HepG2 (cell line): ENCODE data around the gene C6orf136. TPM values are rescaled to one million over a fixed set of nuclear protein-coding genes. Genes with fewer than 3 reads are reported as not detected.

ENCODE experiments used
- BCLAF1 ChIP-seq: fragments of 450-650 bp; IDR thresholded peaks from 2 replicates; pipeline ENCODE4 v1.6.1; 2017; ENCODE audit warnings: mild to moderate bottlenecking
- CCAR2 ChIP-seq: fragments of 200-400 bp; formaldehyde crosslinking; optimal IDR thresholded peaks from 2 replicates; pipeline ENCODE3; 2018; ENCODE audit warnings: low read depth, mild to moderate bottlenecking, low read length, moderate library complexity
- EED ChIP-seq: sonication (generic); formaldehyde crosslinking; IDR thresholded peaks from 2 replicates; pipeline ENCODE4 v1.5.0; 2020; ENCODE audit warnings: mild to moderate bottlenecking, missing genetic modification reagents
- GTF2F1 ChIP-seq: fragments of 150-350 bp; IDR thresholded peaks from 2 replicates; pipeline ENCODE4 v1.6.1; 2014; ENCODE audit warnings: low read length
- HES4 ChIP-seq: sonication (generic); formaldehyde crosslinking; IDR thresholded peaks from 2 replicates; pipeline ENCODE4 v1.9.0; 2021; ENCODE audit warnings: mild to moderate bottlenecking, missing genetic modification reagents, borderline replicate concordance
- HMGA1 ChIP-seq: sonication (generic); formaldehyde crosslinking; conservative IDR thresholded peaks from 2 replicates; pipeline ENCODE4 v1.4.0; 2020; ENCODE audit warnings: missing genetic modification reagents
- HNRNPH1 ChIP-seq: fragments of 200-400 bp; formaldehyde crosslinking; optimal IDR thresholded peaks from 2 replicates; pipeline ENCODE3; 2017; ENCODE audit warnings: mild to moderate bottlenecking, low read depth, low read length
- KAT8 ChIP-seq: IDR thresholded peaks from 2 replicates; pipeline ENCODE4 v1.6.1; 2016; ENCODE audit warnings: missing genetic modification reagents, missing compliant biosample characterization
- PITX1 ChIP-seq: sonication (generic); formaldehyde crosslinking; IDR thresholded peaks from 2 replicates; pipeline ENCODE4 v1.5.1; 2020; ENCODE audit warnings: mild to moderate bottlenecking, missing genetic modification reagents
- RFX1 ChIP-seq: fragments of 450-650 bp; IDR thresholded peaks from 2 replicates; pipeline ENCODE4 v1.6.1; 2017
- SETDB1 ChIP-seq: sonication (generic); formaldehyde crosslinking; IDR thresholded peaks from 2 replicates; pipeline ENCODE4 v1.5.1; 2020; ENCODE audit warnings: missing genetic modification reagents, mild to moderate bottlenecking, borderline replicate concordance
- SMYD3 ChIP-seq: sonication (generic); formaldehyde crosslinking; IDR thresholded peaks from 2 replicates; pipeline ENCODE4 v1.8.1; 2023; ENCODE audit warnings: mild to moderate bottlenecking, missing genetic modification reagents
- TAF15 ChIP-seq: fragments of 200-400 bp; formaldehyde crosslinking; IDR thresholded peaks from one replicate; pipeline ENCODE4 v1.6.1; 2018; ENCODE audit warnings: mild to moderate bottlenecking, low read depth, low read length; ENCODE audit not compliant: poor library complexity, severe bottlenecking
- TIGD3 ChIP-seq: sonication (generic); formaldehyde crosslinking; IDR thresholded peaks from 2 replicates; pipeline ENCODE4 v1.5.1; 2020; ENCODE audit warnings: mild to moderate bottlenecking, missing genetic modification reagents, borderline replicate concordance
- ZNF24 ChIP-seq: fragments of 450-650 bp; IDR thresholded peaks from 2 replicates; pipeline ENCODE4 v1.6.1; 2017; ENCODE audit warnings: antibody characterized with exemption, mild to moderate bottlenecking
- ZNF333 ChIP-seq: sonication (generic); formaldehyde crosslinking; IDR thresholded peaks from 2 replicates; pipeline ENCODE4 v1.4.0; 2020; ENCODE audit warnings: mild to moderate bottlenecking, missing genetic modification reagents, borderline replicate concordance
- ZNF720 ChIP-seq: sonication (generic); formaldehyde crosslinking; IDR thresholded peaks from 2 replicates; pipeline ENCODE4 v1.4.0; 2020; ENCODE audit warnings: missing genetic modification reagents
- ZNF772 ChIP-seq: sonication (generic); formaldehyde crosslinking; IDR thresholded peaks from 2 replicates; pipeline ENCODE4 v1.5.0; 2020; ENCODE audit warnings: mild to moderate bottlenecking, missing genetic modification reagents
- ZNF777 ChIP-seq: sonication (generic); formaldehyde crosslinking; IDR thresholded peaks from 2 replicates; pipeline ENCODE4 v1.4.0; 2020; ENCODE audit warnings: missing genetic modification reagents
- polyA plus RNA-seq, 8 experiments: library from polyadenylated mRNA; depleted of rRNA in 3 of 8; stranded (reverse) in 7 of 8; unstranded in 1 of 8; fragments of >200 nt; fragmentation: Illumina TruSeq in 4 of 8; extraction: Trizol in 4 of 8; gene quantifications; 2 replicates each; pipeline versions ENCODE4 v1.2.1 to v1.2.3, GENCODE V29; 2011 to 2016; ENCODE audit warnings: low read depth in 4 of 8, missing spikeins in 1 of 8, mixed read lengths in 1 of 8; ENCODE audit not compliant: insufficient read depth in 1 of 8
- total RNA-seq, 5 experiments: library from RNA; depleted of rRNA; stranded (reverse); fragments of >200 nt; fragmentation: Illumina TruSeq; extraction: Trizol; gene quantifications; 2 replicates each; pipeline ENCODE4 v1.2.3, GENCODE V29; 2016; ENCODE audit warnings: low read depth in 1 of 5
- TF ChIP-seq, protein P1 (sequence below): sonication (generic); formaldehyde crosslinking; conservative IDR thresholded peaks from 2 replicates; pipeline ENCODE4 v1.5.0; 2020; ENCODE audit warnings: missing genetic modification reagents
- TF ChIP-seq, protein P2 (sequence below): sonication (generic); formaldehyde crosslinking; IDR thresholded peaks from 2 replicates; pipeline ENCODE4 v1.5.0; 2020; ENCODE audit warnings: missing genetic modification reagents, mild to moderate bottlenecking, borderline replicate concordance
- TF ChIP-seq, protein P3 (sequence below): sonication (generic); formaldehyde crosslinking; IDR thresholded peaks from 2 replicates; pipeline ENCODE4 v1.8.1; 2023; ENCODE audit warnings: mild to moderate bottlenecking, missing genetic modification reagents

Gene C6orf136
- total and polyA plus RNA-seq, 2 of the 13 experiments (the other 11 are each of a cell fraction or from before 2014, with no cell fraction given), result 12.0 to 26.2 TPM

DNA sequence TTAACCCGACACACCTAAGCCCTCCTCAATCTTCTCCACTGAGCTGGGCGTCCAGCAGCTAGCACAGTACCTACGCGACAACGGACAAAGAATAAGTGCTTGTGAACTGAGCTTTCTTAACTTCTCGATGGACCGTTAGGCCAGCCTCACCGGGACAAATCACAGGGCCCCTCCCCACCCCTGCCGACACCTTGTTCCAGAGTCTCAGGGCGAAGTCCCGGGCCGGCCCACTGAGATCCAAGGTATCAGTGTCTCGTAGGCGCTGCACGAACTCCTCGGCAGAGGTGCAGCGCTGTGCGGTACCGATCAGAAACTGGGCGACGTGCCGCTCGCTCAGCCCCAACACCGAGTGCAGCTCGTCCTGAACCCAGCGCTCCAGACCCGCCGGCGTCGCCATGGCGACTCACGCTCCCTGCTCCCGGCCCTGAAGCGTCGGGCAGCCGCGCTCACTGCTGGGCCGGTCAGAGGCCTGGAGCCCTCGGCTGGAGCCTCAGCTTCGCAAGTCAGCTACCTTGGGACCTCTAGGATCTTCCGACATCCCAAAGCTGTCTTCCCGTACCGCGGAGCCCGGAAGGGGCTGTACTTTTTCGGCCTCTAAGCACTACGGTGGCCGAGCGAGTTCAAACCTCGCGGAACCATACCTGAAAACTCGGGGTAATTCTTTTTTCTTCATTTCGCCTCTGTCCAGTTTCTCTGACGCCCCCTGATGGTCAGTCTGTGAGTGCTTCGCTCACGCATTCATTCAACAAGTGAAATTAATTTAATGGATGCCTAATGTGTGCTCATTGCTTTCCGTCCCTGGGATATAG lies 25.7 kb downstream of the C6orf136 start, which contains the start of gene DHX16 (continued):
- TF ChIP-seq, protein P1, sequence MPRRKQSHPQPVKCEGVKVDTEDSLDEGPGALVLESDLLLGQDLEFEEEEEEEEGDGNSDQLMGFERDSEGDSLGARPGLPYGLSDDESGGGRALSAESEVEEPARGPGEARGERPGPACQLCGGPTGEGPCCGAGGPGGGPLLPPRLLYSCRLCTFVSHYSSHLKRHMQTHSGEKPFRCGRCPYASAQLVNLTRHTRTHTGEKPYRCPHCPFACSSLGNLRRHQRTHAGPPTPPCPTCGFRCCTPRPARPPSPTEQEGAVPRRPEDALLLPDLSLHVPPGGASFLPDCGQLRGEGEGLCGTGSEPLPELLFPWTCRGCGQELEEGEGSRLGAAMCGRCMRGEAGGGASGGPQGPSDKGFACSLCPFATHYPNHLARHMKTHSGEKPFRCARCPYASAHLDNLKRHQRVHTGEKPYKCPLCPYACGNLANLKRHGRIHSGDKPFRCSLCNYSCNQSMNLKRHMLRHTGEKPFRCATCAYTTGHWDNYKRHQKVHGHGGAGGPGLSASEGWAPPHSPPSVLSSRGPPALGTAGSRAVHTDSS (CRISPR knock-in tag), result no peak
- TF ChIP-seq KAT8 (CRISPR knock-in tag), result peak; percentile 98
- peak; percentile 94 for TF ChIP-seq RFX1
- TF ChIP-seq SMYD3, result peak; percentile 82; the same call in 1 of the 2 replicates
- no peak for TF ChIP-seq CCAR2
- no peak for TF ChIP-seq SETDB1 (CRISPR knock-in tag)
- TF ChIP-seq ZNF772 (CRISPR knock-in tag), result peak; percentile 68; the same call in 1 of the 2 replicates
- no peak for TF ChIP-seq TAF15
- no peak; the same call in 1 of the 2 replicates for TF ChIP-seq EED (CRISPR knock-in tag)
- TF ChIP-seq ZNF24, result peak; percentile 91
- no peak for TF ChIP-seq GTF2F1
- TF ChIP-seq HNRNPH1, result no peak
- TF ChIP-seq HES4 (CRISPR knock-in tag), result no peak; the same call in 1 of the 2 replicates
- TF ChIP-seq ZNF720 (CRISPR knock-in tag), result no peak
- TF ChIP-seq ZNF333 (CRISPR knock-in tag), result no peak; the same call in 1 of the 2 replicates
- TF ChIP-seq, protein P2, sequence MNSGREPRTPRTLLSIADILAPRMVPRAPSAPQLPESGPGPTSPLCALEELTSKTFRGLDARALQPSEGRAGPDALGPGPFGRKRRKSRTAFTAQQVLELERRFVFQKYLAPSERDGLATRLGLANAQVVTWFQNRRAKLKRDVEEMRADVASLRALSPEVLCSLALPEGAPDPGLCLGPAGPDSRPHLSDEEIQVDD (CRISPR knock-in tag), result no peak
- TF ChIP-seq ZNF777 (CRISPR knock-in tag), result no peak; the same call in 1 of the 2 replicates
- TF ChIP-seq TIGD3 (CRISPR knock-in tag), result no peak; the same call in 1 of the 2 replicates
- TF ChIP-seq PITX1, result no peak
- no peak for TF ChIP-seq BCLAF1
- no peak for TF ChIP-seq HMGA1
- TF ChIP-seq, protein P3, sequence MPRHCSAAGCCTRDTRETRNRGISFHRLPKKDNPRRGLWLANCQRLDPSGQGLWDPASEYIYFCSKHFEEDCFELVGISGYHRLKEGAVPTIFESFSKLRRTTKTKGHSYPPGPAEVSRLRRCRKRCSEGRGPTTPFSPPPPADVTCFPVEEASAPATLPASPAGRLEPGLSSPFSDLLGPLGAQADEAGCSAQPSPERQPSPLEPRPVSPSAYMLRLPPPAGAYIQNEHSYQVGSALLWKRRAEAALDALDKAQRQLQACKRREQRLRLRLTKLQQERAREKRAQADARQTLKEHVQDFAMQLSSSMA (CRISPR knock-in tag), result no peak
